Measurements from ENCODE around the gene QSER1.

DNA sequence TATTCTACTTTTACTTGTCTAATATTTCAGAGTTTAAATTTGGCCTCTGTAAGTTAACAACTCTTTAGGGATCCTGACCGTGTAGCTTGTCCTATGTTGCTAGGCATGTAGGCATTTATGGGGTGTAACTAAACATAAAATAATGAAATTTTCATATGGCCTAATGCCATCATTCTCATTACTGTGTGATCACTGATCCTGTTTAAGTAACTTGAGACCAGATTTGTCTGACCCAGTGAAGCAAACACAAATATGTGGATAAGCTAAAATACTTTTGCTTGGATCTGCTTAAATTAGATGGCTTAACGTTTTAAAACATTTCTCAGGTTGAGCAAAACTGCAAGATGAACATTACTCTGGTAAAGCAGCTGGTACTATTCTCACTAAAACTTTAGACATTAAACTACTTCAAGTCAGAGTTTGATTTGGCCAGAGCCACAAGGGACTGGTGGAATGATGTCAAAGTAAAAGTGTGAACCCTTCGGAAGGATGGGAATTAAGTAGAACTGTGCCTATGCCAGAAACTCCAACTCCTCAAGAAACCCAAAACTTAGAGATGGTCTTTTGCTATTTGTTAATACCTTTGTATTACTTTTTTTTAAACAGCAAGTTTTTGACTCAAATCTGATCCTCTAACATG is 12.5 kb downstream of the QSER1 start:
- TF ChIP-seq ZNF780A (CRISPR knock-in tag; IDR thresholded peaks at IDR 0.05), result no peak
- TF ChIP-seq ZFPM2 (CRISPR knock-in tag; IDR thresholded peaks at IDR 0.05), result no peak
- TF ChIP-seq U2AF2 (optimal IDR thresholded peaks at IDR 0.05; ENCODE audit: low read depth, low read length), result no peak
- TF ChIP-seq ZNF274 (IDR thresholded peaks at IDR 0.05; ENCODE audit: borderline replicate concordance, low read depth, low read length), result no peak
- TF ChIP-seq ZNF239 (CRISPR knock-in tag; IDR thresholded peaks at IDR 0.05), result no peak
- TF ChIP-seq FOXJ3 (CRISPR knock-in tag; IDR thresholded peaks at IDR 0.05), result no peak
- TF ChIP-seq, protein P1, sequence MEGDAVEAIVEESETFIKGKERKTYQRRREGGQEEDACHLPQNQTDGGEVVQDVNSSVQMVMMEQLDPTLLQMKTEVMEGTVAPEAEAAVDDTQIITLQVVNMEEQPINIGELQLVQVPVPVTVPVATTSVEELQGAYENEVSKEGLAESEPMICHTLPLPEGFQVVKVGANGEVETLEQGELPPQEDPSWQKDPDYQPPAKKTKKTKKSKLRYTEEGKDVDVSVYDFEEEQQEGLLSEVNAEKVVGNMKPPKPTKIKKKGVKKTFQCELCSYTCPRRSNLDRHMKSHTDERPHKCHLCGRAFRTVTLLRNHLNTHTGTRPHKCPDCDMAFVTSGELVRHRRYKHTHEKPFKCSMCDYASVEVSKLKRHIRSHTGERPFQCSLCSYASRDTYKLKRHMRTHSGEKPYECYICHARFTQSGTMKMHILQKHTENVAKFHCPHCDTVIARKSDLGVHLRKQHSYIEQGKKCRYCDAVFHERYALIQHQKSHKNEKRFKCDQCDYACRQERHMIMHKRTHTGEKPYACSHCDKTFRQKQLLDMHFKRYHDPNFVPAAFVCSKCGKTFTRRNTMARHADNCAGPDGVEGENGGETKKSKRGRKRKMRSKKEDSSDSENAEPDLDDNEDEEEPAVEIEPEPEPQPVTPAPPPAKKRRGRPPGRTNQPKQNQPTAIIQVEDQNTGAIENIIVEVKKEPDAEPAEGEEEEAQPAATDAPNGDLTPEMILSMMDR (IDR thresholded peaks at IDR 0.05 in 2 of 3, conservative IDR thresholded peaks at IDR 0.05 in 1 of 3; ENCODE audit: insufficient read depth in 2 of 3, low read depth in 1 of 3, low read length in 3 of 3), result no peak
- TF ChIP-seq, protein P2, sequence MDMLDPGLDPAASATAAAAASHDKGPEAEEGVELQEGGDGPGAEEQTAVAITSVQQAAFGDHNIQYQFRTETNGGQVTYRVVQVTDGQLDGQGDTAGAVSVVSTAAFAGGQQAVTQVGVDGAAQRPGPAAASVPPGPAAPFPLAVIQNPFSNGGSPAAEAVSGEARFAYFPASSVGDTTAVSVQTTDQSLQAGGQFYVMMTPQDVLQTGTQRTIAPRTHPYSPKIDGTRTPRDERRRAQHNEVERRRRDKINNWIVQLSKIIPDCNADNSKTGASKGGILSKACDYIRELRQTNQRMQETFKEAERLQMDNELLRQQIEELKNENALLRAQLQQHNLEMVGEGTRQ (CRISPR knock-in tag; IDR thresholded peaks at IDR 0.05), result no peak
